ENCODE data around the gene SLCO3A1. TPM values are rescaled to one million over a fixed set of nuclear protein-coding genes. Genes with fewer than 3 reads are reported as not detected.

SLCO3A1 gene
- total RNA-seq, 4 donors from 2014 or later: 4.4 to 66.2 (median 5.1) TPM

- in situ Hi-C loops (cut with MboI; ENCODE audit: low pct_ligation_motif_present in 1 of 4, low pct_unique_long_range_greater_than_20kb in 1 of 4, low sequenced_read_pairs in 3 of 4) (loop anchor here in 2 of 4 donors (10.0 to 25.0 kb wide), 2 partner anchors 96 to 593 kb away; no protein-coding TSS in a partner anchor), intact Hi-C loops (cut with DNase I; ENCODE audit: low total_unique reads) (no loop called here)
Measured at GRCh38 chr15:92118936-92119325, 265.4 kb downstream of the SLCO3A1 start.

GRCh38 chr15:92120094-92120795 is 266.7 kb downstream of the SLCO3A1 start:
- no peak for DNase-seq
- in situ Hi-C loops (cut with MboI; ENCODE audit: low pct_ligation_motif_present in 1 of 4, low pct_unique_long_range_greater_than_20kb in 1 of 4, low sequenced_read_pairs in 3 of 4): loop anchor here in 1 of 4 donors (25.0 kb wide), 1 partner anchor 592 kb away; no protein-coding TSS in a partner anchor

More at GRCh38 chr15:92118936-92119325, 265.4 kb downstream of the SLCO3A1 start:
- Histone ChIP-seq H3K36me3 (no peaks in the 10 kb centered on the region), H3K9me3 (no peaks in the 10 kb centered on the region), H3K27me3 (no peaks in the 10 kb centered on the region), H3K27ac (no peak overlapping the region), H3K4me1 (peaks cover 0 to 10% (median 0%) of the 10 kb centered on the region in 4 donors), H3K4me3 (no peak overlapping the region)
- TF ChIP-seq CTCF (IDR thresholded peaks at IDR 0.05) (no peak), POLR2A (IDR thresholded peaks at IDR 0.05) (no peak), EP300 (IDR thresholded peaks at IDR 0.05; ENCODE audit: low read depth) (no peak), POLR2AphosphoS5 (IDR thresholded peaks at IDR 0.05) (no peak)
- DNase-seq: no peak
- 74 to 80% methylated on average over 3 of the region's 3 CpGs for WGBS, 2 donors (ENCODE audit: low coverage in 1 of 2)

GRCh38 chr15:92121047-92121446 is 267.5 kb downstream of the SLCO3A1 start:
- in situ Hi-C loops (cut with MboI; ENCODE audit: low pct_ligation_motif_present in 1 of 4, low pct_unique_long_range_greater_than_20kb in 1 of 4, low sequenced_read_pairs in 3 of 4) (loop anchor here in 1 of 4 donors (25.0 kb wide), 1 partner anchor 591 kb away; no protein-coding TSS in a partner anchor), intact Hi-C loops (cut with DNase I; ENCODE audit: low total_unique reads) (no loop called here)
- Histone ChIP-seq H3K36me3 (no peaks in the 10 kb centered on the region), H3K27ac (no peak overlapping the region), H3K9me3 (no peaks in the 10 kb centered on the region), H3K27me3 (no peaks in the 10 kb centered on the region), H3K4me3 (no peak overlapping the region), H3K4me1 (peaks cover 0 to 10% (median 0%) of the 10 kb centered on the region in 4 donors)
- no peak for TF ChIP-seq CTCF (IDR thresholded peaks at IDR 0.05)
- TF ChIP-seq POLR2AphosphoS5 (IDR thresholded peaks at IDR 0.05): no peak
- no peak for TF ChIP-seq EP300 (IDR thresholded peaks at IDR 0.05; ENCODE audit: low read depth)
- TF ChIP-seq POLR2A (IDR thresholded peaks at IDR 0.05): no peak
- DNase-seq: no peak

More at GRCh38 chr15:92120094-92120795, 266.7 kb downstream of the SLCO3A1 start:
- no peaks in the 10 kb centered on the region for H3K9me3 ChIP-seq
- TF ChIP-seq EP300 (IDR thresholded peaks at IDR 0.05; ENCODE audit: low read depth) (no peak), POLR2AphosphoS5 (IDR thresholded peaks at IDR 0.05) (no peak), POLR2A (IDR thresholded peaks at IDR 0.05) (no peak), CTCF (IDR thresholded peaks at IDR 0.05) (no peak)
- intact Hi-C loops (cut with DNase I; ENCODE audit: low total_unique reads): no loop called here
- peaks cover 0 to 10% (median 0%) of the 10 kb centered on the region in 4 donors for H3K4me1 ChIP-seq
- 69 to 74% methylated on average over 2 to 6 of the region's 6 CpGs for WGBS, 2 donors (ENCODE audit: low coverage in 1 of 2)
- H3K27me3 ChIP-seq: no peaks in the 10 kb centered on the region
- no peak overlapping the region for H3K27ac ChIP-seq
- H3K36me3 ChIP-seq: no peaks in the 10 kb centered on the region
- H3K4me3 ChIP-seq: no peak overlapping the region

GRCh38 chr15:92122259-92122658 is 268.8 kb downstream of the SLCO3A1 start:
- H3K36me3 ChIP-seq: no peaks in the 10 kb centered on the region
- peaks cover 0 to 10% (median 0%) of the 10 kb centered on the region in 4 donors for H3K4me1 ChIP-seq
- H3K27me3 ChIP-seq: no peaks in the 10 kb centered on the region
- in situ Hi-C loops (cut with MboI; ENCODE audit: low pct_ligation_motif_present in 1 of 4, low pct_unique_long_range_greater_than_20kb in 1 of 4, low sequenced_read_pairs in 3 of 4): loop anchor here in 1 of 4 donors (25.0 kb wide), 1 partner anchor 590 kb away; no protein-coding TSS in a partner anchor
- no peak for DNase-seq
- TF ChIP-seq EP300 (IDR thresholded peaks at IDR 0.05; ENCODE audit: low read depth): no peak
- TF ChIP-seq POLR2AphosphoS5 (IDR thresholded peaks at IDR 0.05): no peak
- TF ChIP-seq CTCF (IDR thresholded peaks at IDR 0.05): no peak
- TF ChIP-seq POLR2A (IDR thresholded peaks at IDR 0.05): no peak
- H3K27ac ChIP-seq: no peak overlapping the region
- intact Hi-C loops (cut with DNase I; ENCODE audit: low total_unique reads): no loop called here
- WGBS, 2 donors (ENCODE audit: low coverage in 1 of 2): 70 to 100% methylated on average over 1 to 2 of the region's 2 CpGs
- H3K9me3 ChIP-seq: no peaks in the 10 kb centered on the region
- no peak overlapping the region for H3K4me3 ChIP-seq

Data from transverse colon (tissue), 4 donors.